Adipocyte (in vitro differentiated cells): ENCODE results near the gene ARL15.

Experiments used
- DNase-seq: peaks from one replicate; pipeline ENCODE4 v3.0.0-alpha.2; 2015; ENCODE audit warnings: low read depth
- H3K27me3 ChIP-seq: replicated peaks from 2 replicates; pipeline ENCODE4 v1.7.0; 2013; ENCODE audit warnings: mild to moderate bottlenecking, low read length, moderate library complexity; ENCODE audit not compliant: control insufficient read depth, insufficient read depth
- H3K36me3 ChIP-seq: 2 replicates; pipeline ENCODE4 v1.7.0; 2013; ENCODE audit warnings: low read length, mild to moderate bottlenecking, moderate library complexity; ENCODE audit not compliant: control insufficient read depth, insufficient read depth, severe bottlenecking
- H3K4me1 ChIP-seq: 2 replicates; pipeline ENCODE4 v1.7.0; 2013; ENCODE audit warnings: mild to moderate bottlenecking, low read length, moderate library complexity; ENCODE audit not compliant: control insufficient read depth, insufficient read depth
- H3K4me3 ChIP-seq: 2 replicates; pipeline ENCODE4 v1.7.0; 2013; ENCODE audit warnings: mild to moderate bottlenecking, low read length, moderate library complexity
- H3K9ac ChIP-seq: 2 replicates; pipeline ENCODE4 v1.7.0; 2013; ENCODE audit warnings: mild to moderate bottlenecking, low read length, moderate library complexity
- H3K9me3 ChIP-seq: 2 replicates; pipeline ENCODE4 v1.7.0; 2013; ENCODE audit warnings: mild to moderate bottlenecking, low read length, moderate library complexity; ENCODE audit not compliant: control insufficient read depth

Gene ARL15

GRCh38 chr5:53834500-53834899, 475.9 kb downstream of the ARL15 start:
- H3K4me3 ChIP-seq: no peak overlapping the region
- no peaks in the 10 kb centered on the region for H3K36me3 ChIP-seq
- H3K27me3 ChIP-seq: no peaks in the 10 kb centered on the region
- peaks cover 12% of the 10 kb centered on the region for H3K9me3 ChIP-seq
- no peaks in the 10 kb centered on the region for H3K4me1 ChIP-seq
- no peak for DNase-seq
- no peak overlapping the region for H3K9ac ChIP-seq
